SK-N-SH (cell line): ENCODE data around the gene FBXO10.

Experiments used
- CTCF ChIP-seq: fragments of 200-600 bp; sonication (generic); IDR thresholded peaks from 2 replicates; pipeline ENCODE4 v1.6.1; 2017; ENCODE audit warnings: antibody characterized with exemption, mild to moderate bottlenecking, moderate library complexity
- EZH2phosphoT487 ChIP-seq: fragments of 200-600 bp; sonication (generic); IDR thresholded peaks from 2 replicates; pipeline ENCODE4 v1.6.1; 2017; ENCODE audit warnings: low read depth, mixed run types, mild to moderate bottlenecking, antibody characterized with exemption, moderate library complexity, borderline replicate concordance
- GABPA ChIP-seq: IDR thresholded peaks from 2 replicates; pipeline ENCODE4 v1.4.0; 2012; ENCODE audit warnings: low read depth, mild to moderate bottlenecking
- IRF3 ChIP-seq: fragments of 150-350 bp; IDR thresholded peaks from 2 replicates; pipeline ENCODE4 v1.6.1; 2016; ENCODE audit warnings: mild to moderate bottlenecking, low read depth, low read length
- RFX5 ChIP-seq: IDR thresholded peaks from 2 replicates; pipeline ENCODE4 v1.6.1; 2012; ENCODE audit warnings: mild to moderate bottlenecking, improper control_type of control experiment, low read length
- TAF1 ChIP-seq: IDR thresholded peaks from 2 replicates; pipeline ENCODE4 v1.6.1; 2012; ENCODE audit warnings: low read depth, mild to moderate bottlenecking, low read length, moderate library complexity, borderline replicate concordance

- TF ChIP-seq GABPA (no peak), IRF3 (no peak), TAF1 (no peak), CTCF (no peak), RFX5 (no peak), EZH2phosphoT487 (no peak)
These were observed 41.3 kb downstream of the FBXO10 start for GRCh38 chr9:37534901-37535300.
